Activated T-helper 1 cell treated with anti-CD3 and anti-CD28 coated beads, Interleukin-2, amount 50 U/mL, for 16 hours (primary cell): ENCODE data around the gene MT3.
"Not testable (repeated sequence)": the region's sequence is repeated elsewhere in the genome, so short reads cannot be mapped to it uniquely, and the experiment has no call there.

Experiments used
- DNase-seq, 2 donors: peaks; one replicate each; pipeline ENCODE4 v3.0.0-alpha.2; 2020; ENCODE audit warnings: low read depth in 1 of 2, low spot score in 1 of 2

The MT3 gene

DNA sequence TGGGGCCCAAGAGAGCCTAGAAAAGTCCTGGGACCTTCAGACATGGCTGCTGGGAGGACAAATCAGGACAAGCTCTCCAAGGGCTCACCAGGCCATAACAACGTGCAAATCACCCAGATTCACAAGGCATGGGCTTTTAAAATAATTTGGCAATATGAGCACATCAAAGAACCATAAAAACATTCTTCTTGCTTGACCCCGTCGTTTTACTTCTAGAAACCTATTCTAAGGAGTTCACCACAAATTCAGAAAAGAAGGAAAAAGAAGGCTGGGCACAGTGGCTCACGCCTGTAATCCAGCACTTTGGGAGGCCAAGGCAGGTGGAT is 12.1 kb upstream of the MT3 start:
- DNase-seq = no peak

DNA sequence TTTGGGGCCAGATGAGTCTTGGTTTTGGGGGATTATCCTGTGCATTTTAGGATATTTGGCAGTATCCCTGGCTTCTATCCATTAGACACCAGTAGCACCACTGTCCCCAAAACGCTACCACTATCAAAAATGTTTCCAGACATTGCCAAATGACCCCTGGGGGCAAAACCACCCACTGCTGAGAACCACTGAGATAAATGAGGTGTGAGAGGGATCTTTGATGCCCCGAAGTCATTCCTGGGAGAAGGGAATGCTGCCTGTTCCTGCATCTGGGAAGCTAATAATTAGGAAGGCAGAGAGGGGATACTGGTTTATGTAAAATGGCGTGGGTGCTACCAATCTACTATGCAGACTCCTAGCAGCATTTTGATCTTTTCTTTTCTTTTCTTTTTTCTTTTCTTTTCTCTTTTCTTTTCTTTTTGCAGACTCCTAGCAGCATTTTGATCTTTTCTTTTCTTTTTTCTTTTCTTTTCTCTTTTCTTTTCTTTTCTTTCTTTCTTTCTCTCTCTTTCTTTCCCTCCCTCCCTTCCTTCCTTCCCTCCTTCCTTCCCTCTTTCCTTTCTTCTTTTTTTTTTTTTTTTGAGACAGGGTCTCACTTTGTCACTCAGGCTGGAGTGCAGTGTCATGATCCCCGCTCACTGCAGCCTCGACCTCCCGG is 8.8 kb upstream of the MT3 start:
- DNase-seq = no peak

DNA sequence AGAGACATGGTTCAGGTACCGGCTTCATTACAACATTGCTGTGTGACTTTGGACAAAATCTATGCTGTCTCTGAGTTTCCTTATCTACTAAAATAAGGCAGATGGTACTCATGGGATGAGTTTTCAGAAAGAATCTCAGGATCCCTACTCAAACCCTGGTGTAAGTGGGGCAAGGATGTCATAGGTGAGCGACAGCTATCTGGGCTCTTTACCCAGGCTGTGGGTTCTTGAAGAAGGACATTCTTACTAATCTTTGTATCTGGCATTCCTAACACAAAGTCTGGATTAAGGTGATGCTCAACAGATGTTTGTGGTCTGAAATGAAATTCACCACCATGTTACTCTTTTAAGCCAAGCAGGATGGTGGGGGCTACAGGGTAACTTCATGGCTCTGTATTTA is 6.4 kb upstream of the MT3 start:
- not testable (repeated sequence) for DNase-seq

DNA sequence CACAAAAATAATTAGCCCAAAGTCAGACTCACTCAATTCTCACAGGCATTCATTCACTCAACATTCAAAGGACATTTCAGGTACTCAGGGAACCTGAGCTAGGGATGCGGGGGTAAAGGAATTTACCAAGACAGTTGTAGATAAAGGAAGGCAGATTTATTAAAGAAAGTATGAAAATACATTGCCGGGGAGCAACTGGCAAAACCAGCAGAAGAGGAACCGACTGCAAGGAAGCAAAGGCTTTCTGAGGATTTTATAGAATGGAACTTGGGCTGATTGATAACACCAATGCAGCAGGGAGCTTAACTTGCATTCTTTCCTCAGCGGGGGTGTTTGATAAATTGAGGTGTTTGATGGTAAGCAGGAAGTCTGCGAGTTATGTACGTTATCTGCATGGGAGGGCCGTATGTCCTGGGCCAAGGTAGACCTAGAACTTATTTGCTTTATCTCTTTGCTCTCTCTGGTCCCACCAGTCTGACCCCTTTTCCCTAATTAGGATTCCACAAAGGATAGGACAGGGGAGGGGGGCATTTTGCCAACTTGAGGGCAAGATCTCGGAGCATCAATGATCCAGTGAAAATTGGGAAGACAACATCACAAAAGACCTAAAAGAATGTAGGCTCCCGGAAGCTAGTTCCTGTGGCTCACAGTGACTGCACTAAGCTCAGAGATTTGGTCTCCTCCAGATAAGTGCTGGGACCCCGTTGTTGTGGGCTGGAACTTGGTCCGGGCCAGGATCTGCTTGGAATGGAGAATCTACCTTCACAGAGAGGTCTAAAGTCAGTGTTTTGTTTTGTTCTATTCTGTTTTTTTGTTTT is 5.8 kb upstream of the MT3 start:
- no peak for DNase-seq

DNA sequence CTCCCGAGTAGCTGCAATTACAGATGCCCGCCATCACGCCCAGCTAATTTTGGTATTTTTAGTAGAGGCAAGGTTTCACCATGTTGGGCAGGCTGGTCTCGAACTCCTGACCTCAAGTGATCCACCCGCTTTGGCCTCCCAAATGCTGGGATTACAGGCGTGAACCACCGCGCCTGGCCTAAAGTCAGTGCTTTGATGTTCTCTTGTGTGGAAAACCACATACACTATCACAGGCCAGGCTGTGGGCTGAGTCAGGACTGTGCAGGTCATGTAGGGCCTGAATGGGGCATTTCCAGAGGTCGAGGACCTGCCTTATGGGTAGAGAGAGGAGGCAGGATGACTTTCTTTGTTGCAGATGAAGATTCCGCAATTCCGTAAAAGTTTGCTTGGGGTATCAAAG is 5.1 kb upstream of the MT3 start:
- DNase-seq = no peak

DNA sequence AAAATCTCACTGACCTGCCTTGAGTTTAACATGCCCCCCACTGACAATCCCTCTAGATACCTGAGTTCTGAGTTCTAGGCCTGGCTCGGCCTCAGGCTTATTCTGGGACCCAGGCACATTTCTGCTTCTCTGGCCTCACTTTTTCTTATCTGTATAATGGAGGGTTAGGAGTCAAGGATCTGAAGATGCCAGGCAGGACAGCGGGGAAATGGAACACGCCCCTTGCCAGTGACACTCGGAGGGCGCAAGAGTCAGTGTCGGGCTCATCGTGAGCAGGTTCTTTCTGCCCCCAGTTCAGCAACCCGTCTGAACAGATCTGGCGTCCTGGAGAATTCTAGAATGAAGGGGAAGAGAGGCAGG is 567 bp upstream of the MT3 start:
- no peak for DNase-seq

DNA sequence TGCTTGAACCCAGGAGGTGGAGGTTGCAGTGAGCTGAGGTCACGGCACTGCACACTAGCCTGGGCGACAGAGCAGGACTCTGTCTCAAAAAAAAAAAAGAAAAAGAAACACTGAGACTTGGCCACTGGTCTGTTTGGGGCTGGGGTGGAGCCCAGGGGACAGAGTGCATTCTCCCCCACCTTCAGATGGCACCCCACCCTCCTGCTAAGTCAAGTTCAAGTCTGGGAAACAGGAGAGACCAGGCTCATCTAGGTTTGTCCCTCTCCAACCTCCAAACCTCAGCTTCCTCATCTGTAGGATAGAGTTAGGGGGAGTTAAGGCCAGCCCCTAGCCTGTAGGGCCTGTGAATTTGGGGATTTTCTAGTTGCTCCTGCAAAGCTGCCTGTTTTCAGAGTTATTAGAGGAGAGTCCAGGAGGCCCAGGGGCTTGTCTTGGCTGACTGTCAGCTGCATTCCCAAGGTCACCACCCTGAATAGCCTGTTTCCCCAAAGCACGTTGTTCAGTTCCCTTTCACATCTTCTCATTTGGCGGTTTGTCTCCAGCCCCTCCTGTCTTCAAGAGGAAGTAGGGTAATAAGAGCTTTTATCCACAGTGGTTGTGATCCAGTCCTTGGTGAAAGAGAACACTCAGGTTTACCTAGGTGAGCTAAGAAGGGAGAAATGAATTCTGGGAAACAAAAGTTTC is 2.2 kb downstream of the MT3 start:
- DNase-seq = no peak

DNA sequence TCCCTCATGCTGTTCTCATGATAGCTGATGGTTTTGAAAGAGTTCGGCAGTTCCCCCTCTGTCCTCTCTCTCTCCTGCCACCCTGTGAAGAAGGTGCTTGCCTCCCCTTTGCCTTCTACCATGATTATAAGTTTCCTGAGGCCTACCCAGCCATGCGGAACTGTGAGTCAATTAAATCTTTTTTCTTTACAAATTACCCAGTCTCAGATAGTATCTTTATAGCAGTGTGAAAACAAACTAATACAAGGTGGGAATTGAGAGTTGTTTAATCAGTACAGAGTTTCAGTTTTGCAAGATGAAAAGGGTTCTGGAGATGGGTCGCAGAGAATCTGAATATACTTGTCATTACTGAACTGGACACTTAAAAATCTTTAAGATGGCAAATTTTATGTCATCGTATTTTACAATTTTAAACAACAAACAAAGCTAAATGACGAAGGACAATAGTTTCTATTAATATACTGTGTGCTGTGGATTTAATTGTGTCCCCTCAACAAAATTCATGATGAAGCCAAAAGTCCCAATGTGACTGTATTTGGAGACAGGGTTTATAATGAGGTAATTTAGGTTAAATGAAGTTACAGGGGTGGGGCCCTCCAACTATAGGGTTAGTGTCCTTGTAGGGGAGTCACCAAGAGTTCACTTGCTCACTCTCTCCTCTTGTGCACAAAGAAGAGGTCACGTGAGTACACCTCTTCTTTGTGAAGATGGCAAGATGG is 4.4 kb downstream of the MT3 start:
- no peak for DNase-seq

DNA sequence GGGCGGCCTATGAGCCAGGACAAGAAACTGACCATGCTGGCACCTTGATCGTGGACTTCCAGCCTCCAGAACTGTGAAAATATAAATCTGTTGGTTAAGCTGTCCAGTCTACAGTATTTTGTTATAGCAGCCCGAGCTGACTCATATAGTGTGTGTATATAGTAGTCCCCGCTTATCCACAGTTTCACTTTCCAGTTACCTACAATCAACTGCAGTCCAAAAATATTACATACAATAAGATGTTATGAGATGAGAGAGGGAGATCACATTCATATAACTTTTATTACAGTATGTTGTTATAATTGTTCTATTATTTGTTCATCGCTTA is 4.9 kb downstream of the MT3 start:
- DNase-seq = no peak

DNA sequence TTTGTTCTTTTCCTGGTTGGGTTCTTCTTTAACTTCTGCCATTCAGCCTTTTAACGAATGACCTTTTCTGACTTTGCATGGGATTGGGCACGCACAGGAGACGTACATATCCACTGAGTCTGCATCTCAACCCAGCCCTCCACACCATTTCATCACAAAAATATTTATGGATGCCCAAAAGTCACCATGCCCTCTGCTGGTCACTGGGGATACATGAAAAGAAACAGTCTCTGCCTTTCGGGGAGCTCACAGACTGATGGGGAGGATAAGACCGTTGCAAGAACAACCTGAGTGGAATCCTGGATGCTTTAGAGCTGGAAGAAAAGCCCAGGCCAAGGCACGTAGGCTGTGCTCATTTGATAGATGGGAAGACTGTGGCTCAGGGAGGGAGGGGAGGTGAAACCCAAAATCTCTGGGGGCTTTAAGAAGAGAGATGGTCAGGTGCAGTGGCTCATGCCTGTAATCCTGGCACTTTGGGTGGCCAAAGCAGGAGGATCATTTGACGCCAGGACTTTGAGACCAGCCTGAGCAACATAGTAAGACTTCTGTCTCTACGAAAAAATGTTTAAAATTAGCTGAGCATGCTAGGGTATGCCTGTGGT is 11.2 kb downstream of the MT3 start:
- no peak for DNase-seq

DNA sequence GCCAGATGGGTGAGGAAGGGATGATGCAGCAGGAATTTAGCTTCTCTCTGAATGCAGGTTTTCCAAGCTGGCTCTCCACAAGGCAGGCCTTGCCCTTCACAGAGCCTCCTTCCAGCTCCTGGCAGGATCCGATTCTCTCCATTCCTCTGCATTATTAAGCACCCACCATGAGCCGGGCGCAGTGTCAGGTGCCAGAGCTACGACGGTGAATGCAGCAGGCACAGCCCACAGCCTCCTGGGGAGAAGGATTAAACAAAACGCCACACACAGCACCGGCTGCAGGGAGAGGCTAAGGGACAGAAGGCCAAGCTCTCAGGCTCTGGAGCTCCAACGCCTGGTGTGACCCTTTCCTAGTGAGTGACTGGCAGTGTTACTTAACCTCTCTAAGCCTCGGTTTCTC is 12.0 kb downstream of the MT3 start:
- no peak for DNase-seq

DNA sequence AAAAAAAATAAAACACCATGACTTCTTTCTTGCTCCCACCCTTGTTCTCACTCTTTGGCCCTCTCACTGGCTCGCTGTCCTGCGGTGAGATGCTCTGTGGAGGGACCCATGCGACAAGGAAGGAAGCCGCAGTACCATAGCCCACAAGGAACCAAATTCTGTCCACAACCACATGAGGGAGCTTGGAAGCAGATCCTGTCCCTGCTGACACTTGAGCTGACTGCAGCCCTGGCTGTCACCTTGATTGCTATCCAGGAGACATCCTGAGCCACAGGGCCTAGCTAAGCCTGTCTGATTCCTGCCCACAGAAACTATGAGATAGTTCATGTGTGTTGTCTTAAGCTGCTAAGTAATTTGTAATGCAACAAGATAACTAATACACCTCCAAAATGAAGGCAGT is 14.3 kb downstream of the MT3 start:
- no peak for DNase-seq

DNA sequence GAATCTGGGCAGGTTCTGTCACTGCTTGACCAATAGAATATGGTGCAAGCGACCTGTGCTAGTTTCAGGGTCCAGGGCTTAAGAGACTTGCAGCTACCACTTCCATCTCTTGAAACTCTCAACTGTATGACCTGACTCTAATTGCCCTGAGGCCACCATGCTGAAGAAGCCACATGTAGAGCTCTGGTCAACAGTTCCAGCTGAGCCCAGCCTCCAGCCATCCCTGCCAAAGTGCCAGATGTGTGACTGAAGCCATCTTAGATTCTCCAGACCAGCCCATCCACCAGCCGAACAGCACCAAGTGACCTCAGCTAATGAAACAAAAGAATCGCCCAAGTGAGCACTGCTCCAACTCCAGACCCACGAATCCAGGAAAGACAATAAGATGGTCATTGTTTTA is 15.6 kb downstream of the MT3 start:
- no peak for DNase-seq

DNA sequence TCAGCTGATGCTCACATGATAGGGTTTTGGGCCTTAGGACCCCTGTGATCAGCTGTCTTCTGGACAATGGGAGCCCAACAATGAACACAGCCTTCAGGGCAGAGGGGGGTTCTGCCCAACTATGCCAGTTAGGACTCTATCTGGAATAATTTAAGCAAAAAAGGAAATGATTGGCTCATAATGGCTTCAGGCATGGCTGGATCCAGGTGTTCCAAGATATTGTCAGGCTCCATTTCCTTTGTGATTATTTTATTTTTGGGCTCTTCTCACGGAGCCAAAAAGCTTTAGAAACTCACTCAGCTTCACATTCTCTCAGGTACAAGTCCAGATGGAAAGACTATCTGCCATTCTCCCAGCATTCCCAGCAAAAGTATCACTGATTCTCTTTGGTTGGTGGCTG is 16.1 kb downstream of the MT3 start:
- no peak for DNase-seq

DNA sequence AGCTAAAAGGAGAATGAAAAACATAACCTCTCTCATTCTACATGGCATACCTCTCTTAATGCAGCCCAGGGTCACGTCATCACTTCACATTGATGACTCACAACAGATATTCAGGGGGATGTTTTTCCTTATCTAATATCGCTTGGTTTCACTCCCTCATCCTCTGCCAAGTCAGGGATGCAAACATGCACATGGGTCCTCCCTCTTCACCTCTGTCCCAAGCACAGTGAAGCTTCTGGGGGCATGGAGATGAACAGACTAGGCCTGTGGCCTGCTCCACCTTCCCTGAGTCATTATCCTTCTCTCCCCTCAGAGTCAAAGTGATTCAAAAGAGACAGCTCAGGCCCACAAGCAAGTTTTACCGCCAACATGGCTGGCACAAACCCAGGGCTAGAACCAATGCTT is 16.7 kb downstream of the MT3 start:
- DNase-seq = no peak

DNA sequence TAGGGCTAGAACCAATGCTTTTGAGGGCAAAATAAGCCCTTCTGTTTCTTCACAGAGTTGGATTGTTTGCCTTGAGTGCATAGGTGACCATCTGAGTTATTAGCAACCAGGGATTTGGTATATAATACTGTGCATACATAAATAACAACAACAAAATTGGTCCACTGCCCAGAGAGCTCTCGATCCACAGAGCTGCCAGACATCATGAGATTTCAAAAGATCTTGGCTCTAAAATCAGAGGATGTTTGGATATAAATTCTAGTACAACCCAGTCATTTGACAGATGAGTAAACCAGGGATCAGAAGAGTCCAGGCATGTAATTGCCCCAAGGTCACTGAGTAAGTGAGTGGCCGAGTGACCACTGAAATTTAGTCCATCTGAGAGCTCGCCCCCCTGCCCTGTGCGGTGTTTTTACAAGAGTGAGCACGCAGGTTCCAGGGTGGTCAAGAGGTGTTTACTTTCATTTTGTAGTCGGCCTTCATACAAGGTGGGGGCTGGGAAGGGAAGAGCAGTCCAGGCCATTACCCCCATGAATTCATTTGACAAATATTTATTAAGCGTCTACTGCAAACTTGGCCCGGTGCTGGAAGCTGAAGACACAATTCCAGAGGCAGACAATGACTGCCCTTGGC is 17.3 kb downstream of the MT3 start:
- DNase-seq = no peak

DNA sequence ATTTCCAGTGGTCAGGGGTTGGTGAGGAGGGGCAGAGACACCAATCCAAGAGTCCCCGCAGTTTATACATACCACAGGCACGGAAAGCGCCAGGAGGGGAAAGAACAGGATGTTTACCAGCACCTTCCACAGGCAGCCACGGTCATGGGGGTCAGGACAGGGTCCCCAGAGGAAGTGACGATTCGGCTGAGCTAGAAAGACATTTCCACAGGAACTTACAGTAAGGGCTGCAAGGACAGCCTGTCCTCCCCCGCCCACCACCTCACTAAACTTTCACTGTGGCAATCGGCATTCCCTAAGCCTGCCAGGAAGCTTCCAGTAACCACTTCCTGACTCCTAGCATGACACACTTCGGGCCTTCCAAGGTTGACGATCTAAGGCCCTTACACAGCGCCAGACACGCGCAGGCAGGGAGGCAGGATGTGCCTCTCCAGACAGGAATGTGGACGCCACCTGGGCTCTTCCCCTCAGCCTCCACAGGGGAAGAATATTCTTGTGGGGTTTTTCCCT is 17.8 kb downstream of the MT3 start:
- DNase-seq = no peak

DNA sequence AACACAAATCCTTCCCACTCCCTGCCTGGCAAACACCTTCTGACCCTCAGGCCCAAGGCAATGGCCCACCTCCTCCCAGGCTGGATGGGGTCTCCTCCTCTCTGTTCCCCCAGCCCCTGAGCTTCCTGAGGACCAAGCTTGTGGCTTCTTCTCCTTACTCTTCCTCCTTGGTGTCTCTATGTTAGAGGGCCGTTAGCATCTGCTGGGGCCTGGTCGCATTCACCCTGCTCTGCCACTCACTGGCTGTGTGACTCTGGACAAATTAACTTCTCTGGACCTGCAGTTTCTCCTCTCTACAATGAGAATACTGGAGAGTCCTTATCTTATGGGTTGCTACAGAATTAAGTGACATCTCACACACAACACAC is 18.3 kb downstream of the MT3 start:
- no peak for DNase-seq

DNA sequence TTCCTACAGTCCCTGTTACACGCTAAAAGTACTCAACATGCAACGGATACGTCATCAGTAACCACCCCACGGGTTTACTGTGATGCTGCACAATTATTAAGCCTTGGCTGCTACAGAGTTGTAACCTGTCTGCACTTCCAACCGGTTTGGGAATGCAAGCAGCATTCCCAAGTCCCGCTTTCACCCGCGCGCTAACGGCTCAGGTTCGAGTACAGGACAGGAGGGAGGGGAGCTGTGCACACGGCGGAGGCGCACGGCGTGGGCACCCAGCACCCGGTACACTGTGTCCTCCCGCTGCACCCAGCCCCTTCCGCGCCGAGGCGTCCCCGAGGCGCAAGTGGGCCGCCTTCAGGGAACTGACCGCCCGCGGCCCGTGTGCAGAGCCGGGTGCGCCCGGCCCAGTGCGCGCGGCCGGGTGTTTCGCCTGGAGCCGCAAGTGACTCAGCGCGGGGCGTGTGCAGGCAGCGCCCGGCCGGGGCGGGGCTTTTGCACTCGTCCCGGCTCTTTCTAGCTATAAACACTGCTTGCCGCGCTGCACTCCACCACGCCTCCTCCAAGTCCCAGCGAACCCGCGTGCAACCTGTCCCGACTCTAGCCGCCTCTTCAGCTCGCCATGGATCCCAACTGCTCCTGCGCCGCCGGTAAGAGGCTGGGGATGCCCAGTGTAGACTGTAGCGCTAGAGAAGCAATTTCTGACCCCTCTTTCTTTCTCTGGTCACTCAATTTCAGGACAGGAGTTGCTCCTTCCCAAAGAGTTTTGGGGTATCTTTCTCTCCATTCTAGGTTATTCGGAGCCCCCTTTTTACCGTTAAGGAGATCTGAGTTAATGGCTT is 18.9 kb downstream of the MT3 start, which contains the start of gene MT2A:
TSS of gene MT2A (plus strand) at position 542 of the 833 bp plus-strand sequence. CDS start at position 614, 72 bp downstream.
- DNase-seq = peak; percentile 66 to 78

DNA sequence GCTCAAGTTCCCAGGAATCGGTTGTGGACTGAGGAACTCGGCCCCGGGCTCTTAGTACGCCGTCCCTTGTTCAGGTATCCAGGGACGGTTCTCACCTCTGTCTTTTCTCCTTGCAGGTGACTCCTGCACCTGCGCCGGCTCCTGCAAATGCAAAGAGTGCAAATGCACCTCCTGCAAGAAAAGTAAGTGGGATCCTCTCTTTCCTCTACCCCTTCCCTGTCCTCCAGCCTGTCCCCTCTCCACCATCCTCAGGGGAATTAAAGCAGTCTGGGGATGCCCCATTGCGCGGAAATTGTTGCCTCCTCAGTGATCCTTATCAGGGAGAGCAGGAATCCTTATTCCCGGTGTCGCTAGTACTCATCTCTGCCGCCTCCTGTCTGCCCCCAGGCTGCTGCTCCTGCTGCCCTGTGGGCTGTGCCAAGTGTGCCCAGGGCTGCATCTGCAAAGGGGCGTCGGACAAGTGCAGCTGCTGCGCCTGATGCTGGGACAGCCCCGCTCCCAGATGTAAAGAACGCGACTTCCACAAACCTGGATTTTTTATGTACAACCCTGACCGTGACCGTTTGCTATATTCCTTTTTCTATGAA is 19.6 kb downstream of the MT3 start:
- DNase-seq = no peak
